Activated CD4-positive, alpha-beta T cell treated with anti-CD3 and anti-CD28 coated beads, Interleukin-2, amount 10 ng/mL, durations not matched to agents 24 days and 14 days (primary cell): Measurements from ENCODE around the gene CAMK2N2. TPM values are rescaled to one million over a fixed set of nuclear protein-coding genes. Genes with fewer than 3 reads are reported as not detected.
A peak's percentile ranks its signal among the peaks of the same experiment; 100 is the strongest.

Experiments used
- DNase-seq: peaks from one replicate; pipeline ENCODE4 v3.0.0; 2022
- H3K27ac Mint-ChIP-seq: one replicate; pipeline ENCODE4 v1.8.0; 2022; ENCODE audit warnings: mild to moderate bottlenecking, mixed read lengths
- H3K27me3 Mint-ChIP-seq: one replicate; pipeline ENCODE4 v1.8.0; 2022; ENCODE audit warnings: mixed read lengths
- H3K36me3 Mint-ChIP-seq: one replicate; pipeline ENCODE4 v1.8.0; 2022; ENCODE audit warnings: low read depth, mild to moderate bottlenecking, mixed read lengths
- H3K4me1 Mint-ChIP-seq: one replicate; pipeline ENCODE4 v1.8.0; 2021; ENCODE audit warnings: mixed read lengths
- H3K4me3 Mint-ChIP-seq: one replicate; pipeline ENCODE4 v1.8.0; 2022; ENCODE audit warnings: mild to moderate bottlenecking, moderate library complexity, mixed read lengths
- H3K9me3 Mint-ChIP-seq: one replicate; pipeline ENCODE4 v1.8.0; 2021; ENCODE audit warnings: mixed read lengths
- intact Hi-C: fragments of 100-400 bp; cut with micrococcal nuclease; formaldehyde crosslinking; loops from one replicate; pipeline ENCODE4 v1.15.1; 2023
- total RNA-seq: library from RNA; stranded (reverse); gene quantifications from 2 replicates; pipeline ENCODE4 v1.2.3, GENCODE V29; 2022

CAMK2N2 gene
- total RNA-seq, 1 donor from 2014 or later = 0.14 TPM

DNA sequence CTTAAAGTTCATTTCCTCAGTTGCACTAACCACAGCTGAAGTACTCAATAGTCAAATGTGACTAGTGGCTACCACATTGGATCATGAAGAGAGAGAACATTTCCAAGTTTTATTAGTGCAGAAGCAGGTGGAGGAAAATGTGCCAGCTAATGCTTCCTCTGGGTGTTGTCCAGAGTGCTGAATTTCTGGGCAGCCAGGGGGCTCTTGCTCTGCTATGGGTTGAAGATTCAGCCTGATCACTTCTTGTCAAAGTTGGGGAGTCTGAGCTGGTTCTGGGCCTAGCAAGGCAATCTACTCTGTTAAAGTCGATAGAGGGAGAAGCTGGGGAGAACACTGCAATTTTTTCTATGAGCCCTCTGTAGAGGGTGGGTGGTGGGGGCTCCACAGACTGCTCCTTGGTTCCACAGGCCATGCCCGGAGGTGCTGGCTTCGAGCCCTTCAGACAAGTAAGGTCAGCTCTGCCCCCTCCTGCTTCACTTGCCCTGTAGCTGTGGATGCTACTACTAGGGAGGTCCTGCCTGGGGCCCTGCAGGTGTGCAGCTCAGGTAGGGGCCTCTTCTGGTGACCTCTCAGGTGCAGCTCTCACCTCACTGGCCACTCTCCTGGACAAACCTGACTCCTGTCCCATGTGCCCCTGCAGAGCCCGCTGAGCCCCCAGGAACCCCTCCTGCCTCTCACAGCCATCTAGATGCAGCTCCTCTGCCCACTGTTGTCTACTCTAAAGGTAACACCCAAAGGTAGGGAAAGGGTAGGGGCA is 20.8 kb downstream of the CAMK2N2 start:
- H3K36me3 Mint-ChIP-seq = peaks cover 26% of the 10 kb centered on the region
- no peaks in the 10 kb centered on the region for H3K9me3 Mint-ChIP-seq
- H3K4me1 Mint-ChIP-seq = no peaks in the 10 kb centered on the region
- no peak overlapping the region for H3K27ac Mint-ChIP-seq
- no peaks in the 10 kb centered on the region for H3K27me3 Mint-ChIP-seq
- intact Hi-C loops = no loop called here
- H3K4me3 Mint-ChIP-seq = no peak overlapping the region
- DNase-seq = peak; percentile 59

- intact Hi-C loops = no loop called here
- H3K4me3 Mint-ChIP-seq = no peak overlapping the region
These were observed 21.6 kb downstream of the CAMK2N2 start for GRCh38 chr3:184239708-184240107.

GRCh38 chr3:184239221-184239620 is 22.1 kb downstream of the CAMK2N2 start:
- DNase-seq = peak; percentile 48
- Mint-ChIP-seq H3K4me1 (no peaks in the 10 kb centered on the region), H3K36me3 (peaks cover 14% of the 10 kb centered on the region), H3K4me3 (no peak overlapping the region), H3K27ac (no peak overlapping the region), H3K9me3 (no peaks in the 10 kb centered on the region), H3K27me3 (no peaks in the 10 kb centered on the region)
- intact Hi-C loops = no loop called here

More at GRCh38 chr3:184239708-184240107, 21.6 kb downstream of the CAMK2N2 start:
- no peaks in the 10 kb centered on the region for H3K9me3 Mint-ChIP-seq
- no peak overlapping the region for H3K27ac Mint-ChIP-seq
- peaks cover 19% of the 10 kb centered on the region for H3K36me3 Mint-ChIP-seq
- H3K27me3 Mint-ChIP-seq = no peaks in the 10 kb centered on the region
- no peaks in the 10 kb centered on the region for H3K4me1 Mint-ChIP-seq
- DNase-seq = no peak

GRCh38 chr3:184238246-184238818 is 23.0 kb downstream of the CAMK2N2 start:
- H3K27me3 Mint-ChIP-seq = peaks cover 3% of the 10 kb centered on the region
- no peaks in the 10 kb centered on the region for H3K4me1 Mint-ChIP-seq
- peaks cover 11% of the 10 kb centered on the region for H3K36me3 Mint-ChIP-seq
- H3K9me3 Mint-ChIP-seq = no peaks in the 10 kb centered on the region
- no peak overlapping the region for H3K4me3 Mint-ChIP-seq
- intact Hi-C loops = no loop called here
- DNase-seq = no peak
- no peak overlapping the region for H3K27ac Mint-ChIP-seq

DNA sequence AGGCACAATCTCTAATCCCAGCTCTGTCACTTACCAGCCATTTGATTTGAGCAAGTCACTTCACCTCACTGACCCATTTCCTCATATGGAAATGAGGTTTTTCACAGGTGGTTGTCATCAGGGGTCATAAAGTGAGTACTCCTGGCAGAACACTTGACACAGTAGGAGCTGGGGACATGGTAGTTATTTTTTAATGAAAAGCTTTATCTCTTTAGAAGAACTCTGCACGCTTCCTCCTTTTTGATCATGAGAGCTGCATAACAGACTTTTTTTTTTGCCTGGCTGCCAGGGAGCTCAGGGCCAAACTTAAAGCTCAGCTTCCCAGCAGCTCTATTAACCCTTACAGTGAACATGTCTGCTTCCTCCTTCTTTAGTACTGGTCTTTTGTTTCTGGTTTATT is 23.5 kb downstream of the CAMK2N2 start:
- H3K4me3 Mint-ChIP-seq = no peak overlapping the region
- peaks cover 8% of the 10 kb centered on the region for H3K36me3 Mint-ChIP-seq
- intact Hi-C loops = no loop called here
- no peak overlapping the region for H3K27ac Mint-ChIP-seq
- no peaks in the 10 kb centered on the region for H3K9me3 Mint-ChIP-seq
- DNase-seq = no peak
- no peaks in the 10 kb centered on the region for H3K4me1 Mint-ChIP-seq
- peaks cover 5% of the 10 kb centered on the region for H3K27me3 Mint-ChIP-seq

GRCh38 chr3:184237211-184237610 is 24.1 kb downstream of the CAMK2N2 start:
- intact Hi-C loops = no loop called here
- Mint-ChIP-seq H3K27me3 (peaks cover 11% of the 10 kb centered on the region), H3K9me3 (no peaks in the 10 kb centered on the region), H3K27ac (no peak overlapping the region), H3K4me3 (no peak overlapping the region), H3K4me1 (no peaks in the 10 kb centered on the region), H3K36me3 (peaks cover 2% of the 10 kb centered on the region)
- no peak for DNase-seq

- Mint-ChIP-seq H3K4me3 (no peak overlapping the region), H3K27me3 (peaks cover 17% of the 10 kb centered on the region), H3K36me3 (no peaks in the 10 kb centered on the region), H3K9me3 (no peaks in the 10 kb centered on the region), H3K27ac (no peak overlapping the region), H3K4me1 (no peaks in the 10 kb centered on the region)
- no peak for DNase-seq
- intact Hi-C loops = no loop called here
These were observed 24.7 kb downstream of the CAMK2N2 start for GRCh38 chr3:184236636-184237035.

- H3K36me3 Mint-ChIP-seq = no peaks in the 10 kb centered on the region
These were observed 25.3 kb downstream of the CAMK2N2 start for GRCh38 chr3:184236033-184236410.

DNA sequence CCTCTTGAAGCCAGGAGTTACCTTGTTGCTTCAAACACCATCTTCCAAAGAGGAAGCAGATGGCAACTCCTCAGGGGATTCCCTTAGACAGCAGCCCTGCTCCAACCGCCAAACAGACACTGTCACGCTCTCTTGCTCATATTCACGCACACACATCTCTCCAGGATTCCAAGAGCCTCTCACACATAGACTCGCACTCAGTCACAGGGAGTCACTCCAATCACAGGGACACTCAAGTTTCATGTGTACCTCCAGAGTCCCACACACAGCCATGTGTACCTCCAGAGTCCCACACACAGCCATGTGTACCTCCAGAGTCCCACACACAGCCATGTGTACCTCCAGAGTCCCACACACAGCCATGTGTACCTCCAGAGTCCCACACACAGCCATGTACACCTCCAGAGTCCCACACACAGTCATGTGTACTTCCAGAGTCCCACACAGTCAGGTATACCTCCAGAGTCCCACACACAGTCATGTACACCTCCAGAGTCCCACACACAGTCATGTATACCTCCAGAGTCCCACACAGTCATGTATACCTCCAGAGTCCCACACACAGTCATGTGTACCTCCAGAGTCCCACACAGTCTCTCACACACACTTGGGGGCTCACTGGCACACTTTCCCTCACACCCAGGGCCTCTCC is 25.8 kb downstream of the CAMK2N2 start:
- H3K9me3 Mint-ChIP-seq = no peaks in the 10 kb centered on the region
- H3K4me1 Mint-ChIP-seq = peaks cover 6% of the 10 kb centered on the region
- no peaks in the 10 kb centered on the region for H3K36me3 Mint-ChIP-seq
- H3K27me3 Mint-ChIP-seq = peaks cover 25% of the 10 kb centered on the region
- H3K27ac Mint-ChIP-seq = no peak overlapping the region
- DNase-seq = no peak
- H3K4me3 Mint-ChIP-seq = no peak overlapping the region
- intact Hi-C loops = no loop called here

More at GRCh38 chr3:184236033-184236410, 25.3 kb downstream of the CAMK2N2 start:
- Mint-ChIP-seq H3K4me3 (no peak overlapping the region), H3K9me3 (no peaks in the 10 kb centered on the region), H3K27ac (no peak overlapping the region), H3K4me1 (peaks cover 4% of the 10 kb centered on the region), H3K27me3 (peaks cover 23% of the 10 kb centered on the region)
- intact Hi-C loops = no loop called here
- no peak for DNase-seq

- H3K36me3 Mint-ChIP-seq = no peaks in the 10 kb centered on the region
- no peaks in the 10 kb centered on the region for H3K9me3 Mint-ChIP-seq
- H3K4me1 Mint-ChIP-seq = peaks cover 6% of the 10 kb centered on the region
- H3K27me3 Mint-ChIP-seq = peaks cover 25% of the 10 kb centered on the region
- intact Hi-C loops = no loop called here
- no peak overlapping the region for H3K27ac Mint-ChIP-seq
- no peak for DNase-seq
- H3K4me3 Mint-ChIP-seq = no peak overlapping the region
These were observed 26.5 kb downstream of the CAMK2N2 start for GRCh38 chr3:184234671-184235380.

GRCh38 chr3:184234224-184234623 is 27.1 kb downstream of the CAMK2N2 start:
- Mint-ChIP-seq H3K27ac (no peak overlapping the region), H3K36me3 (no peaks in the 10 kb centered on the region), H3K27me3 (peaks cover 25% of the 10 kb centered on the region), H3K4me1 (peaks cover 6% of the 10 kb centered on the region), H3K9me3 (no peaks in the 10 kb centered on the region), H3K4me3 (no peak overlapping the region)
- intact Hi-C loops = no loop called here
- no peak for DNase-seq

DNA sequence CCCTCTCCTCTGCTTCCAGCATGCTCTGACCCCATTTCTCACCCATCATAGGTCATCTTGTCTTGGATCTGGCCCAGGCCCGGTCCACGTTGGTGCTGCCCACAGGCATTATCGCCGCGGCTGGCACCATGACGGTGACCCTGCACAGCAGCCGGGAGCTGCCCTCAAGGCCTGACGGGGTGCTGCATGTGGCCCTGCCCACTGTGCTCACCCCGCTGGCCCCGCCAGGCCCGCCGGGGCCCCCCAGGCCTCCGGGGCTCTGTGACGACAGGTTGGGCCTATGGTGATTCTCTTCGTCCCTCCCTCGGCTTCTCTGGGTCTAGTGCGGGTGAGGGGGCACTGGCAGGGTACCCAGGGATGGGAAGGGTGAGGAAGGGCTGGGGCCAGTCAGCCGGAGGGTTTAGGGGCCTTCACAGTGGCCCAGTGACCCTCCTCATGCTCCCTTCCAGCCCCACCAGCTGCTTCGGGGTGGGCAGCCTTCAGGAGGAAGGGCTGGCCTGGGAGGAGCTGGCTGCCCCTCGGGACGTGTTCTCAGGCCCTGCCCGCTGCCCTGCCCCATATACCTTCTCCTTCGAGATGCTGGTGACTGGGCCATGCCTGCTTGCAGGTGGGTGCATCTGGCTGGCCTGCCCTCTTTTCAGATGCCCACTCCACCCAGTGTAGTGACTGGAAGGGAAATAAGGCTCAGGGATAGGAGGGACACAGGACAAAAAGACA is 28.1 kb downstream of the CAMK2N2 start:
- H3K36me3 Mint-ChIP-seq = peaks cover 2% of the 10 kb centered on the region
- H3K9me3 Mint-ChIP-seq = no peaks in the 10 kb centered on the region
- intact Hi-C loops = no loop called here
- no peak for DNase-seq
- peaks cover 35% of the 10 kb centered on the region for H3K27me3 Mint-ChIP-seq
- H3K4me3 Mint-ChIP-seq = no peak overlapping the region
- H3K27ac Mint-ChIP-seq = no peak overlapping the region
- H3K4me1 Mint-ChIP-seq = peaks cover 8% of the 10 kb centered on the region

GRCh38 chr3:184231671-184232070 is 29.7 kb downstream of the CAMK2N2 start:
- DNase-seq = no peak
- peaks cover 8% of the 10 kb centered on the region for H3K4me1 Mint-ChIP-seq
- H3K27ac Mint-ChIP-seq = no peak overlapping the region
- H3K9me3 Mint-ChIP-seq = no peaks in the 10 kb centered on the region
- peak overlapping the region; percentile 50 for H3K4me3 Mint-ChIP-seq
- intact Hi-C loops = no loop called here
- H3K27me3 Mint-ChIP-seq = peaks cover 45% of the 10 kb centered on the region
- H3K36me3 Mint-ChIP-seq = peaks cover 2% of the 10 kb centered on the region
